HuH-7 (cell line): ENCODE data around the gene POLR3GL.

Source experiments
- DNase-seq: peaks from one replicate; pipeline ENCODE4 v3.0.0; 2011; ENCODE audit warnings: low spot score

Gene POLR3GL

DNA sequence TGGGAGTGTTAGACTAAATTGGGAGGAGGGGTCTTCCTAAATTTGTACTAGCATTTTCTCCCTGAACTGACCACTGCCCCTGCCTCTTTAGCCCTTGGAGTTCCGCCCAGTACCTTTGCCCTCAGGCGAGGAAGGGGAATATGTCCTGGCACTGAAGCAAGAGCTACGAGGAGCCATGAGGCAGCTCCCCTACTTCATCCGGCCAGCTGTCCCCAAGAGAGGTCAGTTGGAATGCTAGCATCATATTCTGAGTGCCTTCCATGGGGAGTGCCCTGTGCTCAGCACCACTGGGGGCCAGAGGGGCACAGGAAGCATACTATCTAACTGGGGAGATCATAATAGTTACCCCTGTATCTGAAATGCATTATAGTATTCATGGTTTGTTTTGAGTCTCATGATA, 10.7 kb downstream of the POLR3GL start:
- DNase-seq, result no peak

DNA sequence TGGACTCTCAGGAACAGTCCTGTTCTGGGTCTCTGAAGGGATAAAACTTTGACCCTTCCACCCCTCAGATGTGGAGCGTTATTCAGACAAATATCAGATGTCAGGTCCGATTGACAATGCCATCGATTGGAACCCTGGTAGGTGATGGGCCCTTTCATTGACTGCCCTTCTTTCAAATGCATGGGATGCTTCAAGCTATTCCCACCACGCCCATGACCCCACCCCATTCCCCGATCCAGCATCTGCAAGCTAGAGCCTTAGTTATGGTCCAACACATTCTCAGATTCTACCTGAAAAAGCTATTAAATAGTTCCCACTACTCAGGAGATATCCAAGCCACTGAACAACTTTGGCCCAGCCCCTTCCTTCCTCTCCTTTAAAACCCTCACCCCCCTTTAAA, 12.5 kb downstream of the POLR3GL start:
- no peak for DNase-seq

DNA sequence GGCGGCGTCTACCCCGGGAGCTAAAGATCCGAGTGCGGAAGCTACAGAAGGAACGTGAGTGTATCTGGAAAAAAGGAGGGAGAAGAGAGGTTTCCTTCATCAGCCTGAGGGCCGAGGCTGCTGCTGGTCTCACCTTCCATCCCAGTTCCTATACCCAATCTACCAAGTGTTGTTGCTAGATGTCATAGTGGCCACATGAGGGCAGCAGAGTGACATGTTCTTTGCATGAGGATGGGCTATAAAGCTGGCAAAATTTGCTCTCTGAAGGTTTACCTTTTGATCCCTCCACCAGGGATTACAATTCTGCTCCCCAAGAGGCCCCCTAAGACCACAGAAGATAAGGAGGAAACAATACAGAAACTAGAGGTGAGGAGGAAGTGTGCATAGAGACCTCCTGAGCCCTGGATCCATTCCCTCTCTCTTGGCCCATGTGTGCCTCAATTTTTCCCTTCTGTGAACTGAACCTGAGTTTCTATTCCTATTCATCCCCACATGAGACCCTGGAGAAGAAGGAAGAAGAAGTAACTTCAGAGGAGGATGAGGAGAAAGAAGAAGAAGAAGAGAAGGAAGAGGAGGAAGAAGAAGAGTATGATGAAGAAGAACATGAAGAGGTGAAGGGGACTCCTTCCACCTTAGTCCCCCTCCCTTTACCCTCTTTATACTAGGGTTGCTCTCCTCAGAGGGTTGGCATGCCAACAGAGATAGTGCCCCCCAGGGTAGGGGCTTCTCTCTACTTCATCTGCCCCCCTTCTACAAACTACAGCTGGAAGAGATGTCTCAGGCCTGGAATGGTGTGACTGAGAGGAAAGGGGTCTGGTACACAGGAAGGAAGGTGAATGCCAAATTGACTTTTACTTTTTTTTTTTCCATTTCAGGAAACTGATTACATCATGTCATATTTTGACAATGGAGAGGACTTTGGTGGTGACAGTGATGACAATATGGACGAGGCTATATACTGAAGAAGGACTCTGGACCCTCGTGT, 13.3 kb downstream of the POLR3GL start:
- DNase-seq, result peak; percentile 80

DNA sequence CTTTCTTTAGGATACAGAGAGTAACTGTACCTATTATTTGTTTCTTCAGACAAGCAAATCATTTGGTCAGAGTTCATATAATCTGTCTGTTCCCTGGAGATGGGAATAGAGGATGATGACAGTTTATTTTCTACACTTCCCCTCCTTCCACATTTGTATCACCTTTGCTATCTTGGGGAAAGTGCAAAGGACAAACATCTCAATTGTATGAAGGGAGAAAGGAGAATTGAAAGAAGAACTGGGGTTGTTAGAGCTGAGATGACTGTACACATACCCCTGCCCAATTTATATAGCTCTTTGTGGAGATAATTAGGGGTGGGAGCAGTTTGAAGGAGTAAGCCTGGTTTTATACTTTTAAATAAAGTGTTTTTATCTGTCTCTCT, 14.0 kb downstream of the POLR3GL start:
- no peak for DNase-seq

DNA sequence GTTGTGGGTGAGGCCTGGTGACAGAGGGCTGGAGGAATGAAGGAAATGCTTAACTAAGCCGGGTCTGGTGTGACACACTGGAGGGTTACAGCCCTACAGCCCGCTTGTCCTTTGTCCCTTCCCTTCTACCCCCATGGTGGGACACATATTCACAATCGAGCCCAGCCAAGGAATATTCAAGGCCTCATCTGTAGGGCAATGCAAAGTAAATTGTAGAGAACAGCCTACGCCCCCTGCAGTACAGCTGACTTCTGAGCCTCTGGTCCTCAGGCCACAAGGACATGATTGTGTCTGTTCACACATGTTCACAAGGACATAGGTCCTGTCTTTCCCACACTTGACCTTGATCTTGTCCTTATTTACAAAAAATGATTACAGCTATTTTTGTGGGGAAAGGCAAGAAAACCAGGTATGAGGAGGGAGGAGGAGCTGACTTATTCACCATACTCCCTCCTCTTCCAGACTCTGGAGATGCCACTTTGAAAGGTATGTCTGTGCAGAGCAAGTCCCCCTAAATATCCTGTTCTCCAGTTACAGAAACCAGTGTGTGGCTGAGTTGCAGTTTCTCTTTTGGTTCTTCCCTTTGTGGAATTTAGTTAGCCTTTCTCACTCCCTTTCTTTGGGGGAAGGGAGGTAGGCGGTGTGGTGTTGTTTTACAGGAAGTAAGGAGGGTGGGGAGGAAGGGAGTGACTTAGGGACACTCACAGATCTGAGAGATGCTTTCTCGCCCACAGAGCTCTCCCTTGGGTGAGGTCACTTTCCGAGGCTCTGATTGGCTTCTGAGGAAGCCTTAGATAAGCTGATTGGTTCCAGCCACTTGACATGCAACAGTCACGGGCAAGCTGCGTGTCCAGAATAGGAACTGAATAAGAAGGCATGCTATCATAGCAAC, 14.6 kb downstream of the POLR3GL start:
- no peak for DNase-seq

DNA sequence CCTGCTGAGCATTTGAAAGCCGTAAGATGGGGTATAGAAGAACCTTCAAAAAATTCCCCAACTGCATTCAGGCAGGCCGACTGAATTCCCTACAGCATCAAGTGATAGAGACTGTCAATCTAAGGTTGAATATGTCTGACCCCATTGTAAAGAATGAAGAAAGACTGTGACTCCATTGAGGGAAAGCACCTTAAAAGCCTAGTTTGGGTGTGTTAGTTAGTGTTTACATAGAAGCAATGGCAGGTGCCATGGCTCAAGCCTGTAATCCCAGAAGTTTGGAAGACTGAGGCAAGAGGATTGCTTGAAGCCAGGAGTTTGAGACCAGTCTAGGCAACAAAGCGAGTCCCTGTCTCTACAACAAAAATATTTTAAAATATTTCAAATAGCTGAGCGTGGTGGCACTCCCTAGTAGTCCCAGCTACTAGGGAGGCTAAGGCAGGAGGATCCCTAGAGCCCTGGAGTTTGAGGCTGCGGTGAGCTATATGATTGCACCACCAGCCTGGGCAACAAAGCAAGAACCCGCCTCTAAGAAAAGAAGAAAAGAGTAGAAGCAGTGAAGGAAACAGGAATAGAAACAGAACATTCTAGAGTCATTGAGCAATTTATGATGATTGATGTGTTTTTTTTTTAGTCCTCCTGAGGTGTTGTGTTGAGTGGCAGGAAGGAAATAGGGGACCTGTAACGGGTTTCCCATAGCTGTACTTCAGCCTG, 15.4 kb downstream of the POLR3GL start:
- no peak for DNase-seq

DNA sequence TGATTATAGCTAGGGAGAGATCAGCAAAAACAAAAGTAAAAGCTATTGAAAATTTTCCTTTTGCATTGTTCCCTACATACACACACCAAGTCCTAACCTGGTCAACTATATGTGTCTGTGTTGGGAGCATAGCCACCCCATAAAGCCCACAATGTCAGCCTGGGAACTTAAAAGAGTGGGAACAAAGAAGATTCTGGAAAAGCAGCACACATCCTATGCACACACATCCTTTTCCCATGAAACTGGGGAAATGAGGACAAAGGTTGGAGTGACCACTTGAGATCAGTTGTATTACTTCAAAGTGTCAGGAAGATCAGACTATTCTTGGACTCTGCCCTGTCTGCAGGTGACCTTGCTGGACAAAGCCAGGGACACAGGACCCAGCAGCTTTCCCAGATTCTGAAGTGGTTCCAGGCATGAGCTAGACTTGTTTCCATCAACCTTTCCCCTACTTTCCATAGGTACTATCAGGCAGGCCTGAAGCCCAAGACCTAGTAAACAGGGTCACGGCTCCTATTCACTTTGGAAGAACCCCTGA, 16.0 kb downstream of the POLR3GL start:
- no peak for DNase-seq

DNA sequence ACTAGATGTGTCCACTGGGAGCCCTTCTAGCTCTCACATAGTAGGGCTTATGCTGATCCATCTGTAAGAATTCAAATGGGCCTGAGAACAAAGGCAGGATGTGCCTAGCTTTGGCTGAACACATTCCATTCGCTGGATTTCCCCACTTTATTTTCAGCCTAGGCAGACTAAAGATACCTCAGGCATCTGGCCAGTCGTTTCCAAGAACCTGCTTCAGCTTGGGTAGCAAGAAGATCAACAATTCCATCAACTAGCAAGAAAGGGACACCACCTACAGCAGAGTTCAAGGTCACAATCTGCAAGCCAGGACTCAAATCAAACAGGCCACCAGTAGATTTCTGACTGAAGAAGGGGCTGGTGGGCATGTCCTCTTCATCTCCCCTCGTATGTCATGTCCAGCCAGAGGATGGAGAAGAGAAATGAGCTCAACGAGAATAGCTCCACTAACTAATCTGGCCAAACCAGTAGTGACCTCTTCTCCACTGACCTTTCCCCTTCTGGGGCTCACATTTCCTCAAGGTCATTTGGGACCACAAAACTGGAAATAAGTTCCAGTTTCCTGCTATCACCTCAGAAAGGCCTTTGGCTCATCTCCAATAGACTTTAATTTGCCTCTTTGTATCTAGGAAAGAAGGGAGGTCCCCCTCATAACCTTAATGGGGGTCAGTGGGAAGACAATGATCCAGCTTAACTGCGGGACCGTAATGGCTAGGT, 17.7 kb downstream of the POLR3GL start:
- no peak for DNase-seq

DNA sequence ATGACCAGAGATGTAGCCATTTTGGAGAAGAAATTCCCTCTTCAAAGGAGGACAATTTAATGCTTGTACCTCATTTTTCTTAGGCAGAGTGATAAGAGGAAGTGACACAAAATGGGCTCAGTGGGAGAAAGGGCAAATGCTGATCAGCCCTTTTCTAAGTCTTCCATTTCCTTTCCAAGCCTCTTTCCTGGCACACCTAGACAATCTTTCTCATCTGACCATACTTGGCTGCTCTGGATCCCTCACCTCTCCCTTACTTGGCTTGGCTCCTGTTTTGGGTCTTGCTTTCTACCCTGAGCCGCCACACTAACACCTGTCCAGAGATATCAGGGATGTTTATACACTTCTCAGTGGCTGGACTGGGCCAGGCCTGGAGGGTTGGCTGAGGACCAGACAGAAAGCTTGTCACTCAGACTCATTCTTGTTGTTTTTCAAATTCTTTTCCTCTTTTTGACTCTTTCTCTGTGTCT, 18.8 kb downstream of the POLR3GL start:
- no peak for DNase-seq

DNA sequence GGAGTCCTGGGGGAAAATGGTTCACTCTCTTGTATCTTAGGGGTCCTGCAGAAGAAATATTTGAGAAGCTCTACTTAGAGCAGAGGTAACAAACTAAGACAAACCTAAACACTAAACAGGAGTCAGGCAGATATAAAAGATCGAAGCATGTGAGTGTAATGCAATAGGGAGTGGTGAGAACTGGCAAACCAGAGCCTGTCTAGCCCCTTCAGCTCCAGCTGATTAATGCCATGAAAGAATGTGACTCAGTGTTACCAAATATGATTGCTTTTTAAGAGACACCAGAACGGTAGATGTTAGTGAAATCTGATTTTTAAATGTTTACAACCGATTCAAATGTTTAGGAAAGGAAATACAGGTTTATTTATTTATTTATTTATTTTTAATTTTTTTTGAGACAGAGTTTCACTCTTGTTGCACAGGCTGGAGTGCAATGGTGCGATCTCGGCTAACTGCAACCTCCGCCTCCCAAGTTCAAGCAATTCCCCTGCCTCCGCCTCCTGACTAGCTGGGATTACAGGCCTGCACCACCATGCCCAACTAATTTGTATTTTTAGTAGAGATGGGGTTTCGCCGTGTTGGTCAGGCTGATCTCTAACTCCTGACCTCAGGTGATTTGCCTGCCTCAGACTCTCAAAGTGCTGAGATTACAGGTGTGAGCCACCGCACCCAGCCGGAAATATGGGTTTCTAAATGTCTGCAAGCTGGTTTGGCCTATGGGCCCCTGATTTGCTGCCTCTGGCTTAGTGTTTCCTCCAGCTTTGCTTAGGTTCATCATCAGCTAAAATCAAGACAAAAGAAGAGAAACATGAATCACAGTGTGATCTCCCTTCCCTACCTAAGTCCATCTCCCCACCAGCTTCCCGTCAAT, 19.7 kb downstream of the POLR3GL start:
- no peak for DNase-seq

DNA sequence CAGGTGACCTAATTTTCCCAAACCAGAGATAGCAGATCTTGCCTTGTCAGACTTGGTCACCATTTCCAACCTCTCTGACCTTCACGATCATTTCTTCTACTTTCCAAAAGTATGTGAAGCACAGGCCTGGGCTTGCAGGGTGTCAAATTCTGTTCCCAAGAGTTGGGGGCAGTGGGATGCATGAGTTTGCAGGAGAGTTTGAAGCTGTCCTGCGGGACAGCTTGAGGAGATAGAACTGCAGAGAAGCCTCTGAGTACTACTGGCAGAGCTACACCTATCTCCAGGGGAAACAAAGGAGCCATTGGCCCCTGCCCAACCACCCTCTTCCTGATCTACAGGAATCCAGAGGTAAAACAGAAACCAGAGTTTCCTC, 20.6 kb downstream of the POLR3GL start:
- DNase-seq, result no peak

DNA sequence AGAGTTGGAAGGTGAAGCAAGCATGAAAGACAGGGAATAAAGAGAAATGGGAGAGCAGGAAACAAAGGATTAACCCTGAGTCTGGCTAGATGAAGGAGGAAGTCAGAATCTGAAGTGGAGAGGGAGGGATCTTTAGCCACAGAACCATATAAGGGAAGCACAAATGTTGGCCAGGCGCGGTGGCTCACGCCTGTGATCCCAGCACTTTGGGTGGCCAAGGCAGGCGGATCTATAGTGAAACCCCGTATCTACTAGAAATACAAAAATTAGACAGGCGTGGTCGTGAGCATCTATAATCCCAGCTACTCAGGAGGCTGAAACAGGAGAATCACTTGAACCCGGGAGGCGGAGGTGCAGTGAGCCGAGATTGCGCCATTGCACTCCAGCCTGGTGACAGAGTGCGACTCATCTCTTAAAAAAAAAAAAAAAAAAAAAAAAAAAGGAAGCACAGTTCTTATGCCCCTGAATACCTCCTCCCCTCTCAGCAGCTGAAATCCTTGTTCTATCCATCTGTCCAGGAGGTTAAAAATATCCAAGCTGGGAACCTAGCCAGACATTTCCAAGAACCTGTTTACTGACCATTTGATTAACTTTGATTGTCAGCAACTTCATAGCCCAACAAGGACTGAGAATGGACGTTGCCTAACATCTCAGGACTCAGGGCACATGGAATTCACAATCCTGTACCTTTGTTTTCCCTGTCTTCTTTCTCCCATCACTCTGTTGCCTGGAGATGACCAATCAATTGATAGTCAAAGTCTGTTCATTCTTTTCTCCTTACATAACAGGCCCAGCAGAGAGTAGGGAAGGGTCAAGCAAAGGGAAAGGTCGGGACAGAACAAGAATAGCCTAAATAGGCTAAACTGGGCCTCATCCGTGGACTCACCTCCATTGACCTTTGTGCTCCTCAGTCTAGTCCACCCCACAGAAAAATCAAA, 21.3 kb downstream of the POLR3GL start:
- no peak for DNase-seq

DNA sequence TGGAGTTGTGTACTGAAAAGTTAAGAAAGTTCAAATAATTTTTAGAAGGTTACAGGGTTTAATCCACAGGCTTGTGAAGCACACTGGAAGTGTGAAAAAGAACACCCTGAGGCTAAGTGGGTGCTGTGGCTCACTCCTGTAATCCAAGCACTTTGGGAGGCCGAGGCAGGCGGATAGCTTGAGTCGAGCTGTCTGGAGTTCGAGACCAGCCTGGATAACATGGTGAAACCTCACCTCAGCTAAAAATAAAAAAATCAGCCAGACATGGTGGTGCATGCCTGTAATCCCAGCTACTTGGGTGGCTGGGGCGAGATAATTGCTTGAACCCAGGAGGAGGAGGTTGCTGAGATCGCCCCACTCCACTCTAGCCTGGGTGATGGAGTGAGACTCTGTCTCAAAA, 22.1 kb downstream of the POLR3GL start:
- DNase-seq, result no peak

DNA sequence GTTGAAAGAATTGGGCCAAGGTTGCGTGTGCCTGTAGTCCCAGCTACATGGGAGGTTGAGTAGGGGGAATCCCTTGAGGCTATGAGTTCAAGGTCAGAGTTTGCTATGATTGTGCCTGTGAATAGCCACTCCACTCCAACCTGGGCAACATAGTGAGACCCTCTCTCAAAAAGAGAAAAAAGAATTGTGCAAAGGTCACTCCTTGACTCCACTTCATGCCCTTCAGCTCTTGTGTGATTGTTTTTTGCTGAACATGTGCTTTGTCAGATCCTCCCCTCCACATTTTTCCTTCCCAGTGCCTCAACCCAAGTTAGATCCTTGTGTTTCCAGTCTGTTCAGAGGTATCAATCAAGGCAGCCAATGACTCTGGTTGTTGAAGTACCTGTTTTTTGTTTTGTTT, 23.4 kb downstream of the POLR3GL start:
- DNase-seq, result no peak

DNA sequence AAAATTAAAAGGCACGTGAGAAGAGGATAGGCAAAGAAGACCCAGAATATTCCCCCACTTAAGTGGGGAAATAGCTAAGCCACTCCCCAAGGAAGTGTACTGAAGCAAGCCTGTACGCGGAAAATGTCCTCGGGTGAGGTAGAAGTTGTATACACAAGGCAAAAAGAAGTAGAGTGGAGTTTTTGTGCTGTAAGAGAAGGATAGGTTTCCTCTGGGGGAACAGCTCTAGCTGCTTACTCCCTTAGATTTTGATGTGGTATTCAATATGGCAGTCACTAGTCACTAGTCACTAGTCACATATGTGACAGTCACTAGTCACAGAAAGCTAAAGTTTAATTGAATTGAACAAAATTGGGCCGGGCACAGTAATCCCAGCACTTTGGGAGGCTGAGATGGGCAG, 24.3 kb downstream of the POLR3GL start:
- no peak for DNase-seq

DNA sequence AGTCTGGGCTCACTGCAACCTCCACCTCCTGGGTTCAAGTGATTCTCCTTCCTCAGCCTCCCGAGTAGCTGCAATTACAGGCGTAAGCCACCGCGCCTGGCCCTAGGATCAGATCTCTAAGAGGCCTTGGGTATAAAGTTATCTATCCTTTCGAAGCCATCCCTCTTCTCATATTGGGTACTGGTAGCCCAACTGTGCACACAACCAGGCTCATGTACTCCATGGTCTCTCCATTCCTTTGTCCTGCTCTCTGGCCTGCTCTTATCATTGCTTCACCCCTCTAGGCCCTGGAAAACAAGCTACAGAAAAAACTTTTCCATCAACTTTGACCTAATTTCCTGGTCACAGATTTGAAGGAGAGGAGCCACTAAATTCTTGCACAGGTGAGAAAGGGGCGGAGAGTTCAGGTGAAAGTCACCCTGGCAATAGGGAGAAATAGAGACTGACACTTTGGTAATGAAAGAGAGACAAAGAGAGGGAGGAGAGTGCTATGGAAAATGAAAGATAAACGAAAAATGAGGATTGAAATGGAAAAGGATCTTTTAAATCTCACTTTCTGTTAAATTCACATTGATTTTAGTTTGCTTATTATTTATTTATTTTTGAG, 25.9 kb downstream of the POLR3GL start:
- DNase-seq, result no peak

DNA sequence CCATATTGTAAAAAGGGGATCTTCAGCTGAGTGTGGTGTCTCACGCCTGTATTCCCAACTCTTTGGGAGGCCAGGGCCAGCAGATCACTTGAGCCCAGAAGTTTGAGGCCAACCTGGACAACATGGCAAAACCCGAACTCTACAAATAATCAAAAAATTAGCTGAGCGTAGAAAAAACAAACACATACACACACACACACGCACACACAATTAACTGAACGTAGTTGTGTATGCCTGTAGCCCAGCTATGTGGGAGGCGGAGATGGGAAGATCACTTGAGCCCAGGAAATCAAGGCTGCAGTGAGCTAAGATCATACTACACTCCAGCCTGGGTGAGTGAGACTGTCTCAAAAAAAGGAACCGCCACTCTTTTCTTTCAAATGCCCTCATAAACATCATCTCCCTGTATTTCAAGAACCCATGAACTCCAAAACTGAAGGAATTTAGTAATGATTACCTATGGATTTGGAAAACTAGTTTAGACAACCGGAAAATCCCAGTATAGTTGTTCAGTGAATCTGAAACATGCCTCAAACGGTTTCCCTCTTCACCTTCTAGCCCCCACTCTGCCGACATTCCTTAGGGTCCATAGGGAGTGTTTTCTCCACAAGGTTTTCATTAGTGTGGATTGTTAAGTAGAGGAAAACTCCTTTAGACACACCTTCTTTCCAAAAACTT, 27.4 kb downstream of the POLR3GL start:
- DNase-seq, result no peak

DNA sequence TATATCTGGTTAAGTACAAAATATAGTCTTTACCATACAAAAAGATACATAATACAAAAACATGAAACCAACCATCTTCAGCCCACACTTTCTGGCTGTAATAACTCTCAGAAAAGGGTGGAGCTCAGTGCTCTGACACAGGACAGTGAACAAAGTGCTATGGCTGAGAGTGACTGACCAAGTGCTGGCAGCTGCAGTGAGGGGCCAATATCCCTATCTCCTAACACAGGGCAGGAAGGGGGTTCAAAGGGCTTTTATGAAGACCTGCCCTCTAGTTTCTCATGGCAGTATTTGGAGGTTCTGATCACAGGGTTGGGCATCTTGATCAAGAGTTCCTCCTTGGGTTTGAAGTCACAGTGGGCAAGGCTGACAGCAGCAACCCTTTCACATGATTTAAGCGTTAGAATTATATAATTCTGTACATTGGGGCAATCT, 28.0 kb downstream of the POLR3GL start:
- DNase-seq, result no peak
